Kidney (tissue), 14 donors: ENCODE measurements around the gene SGCD. TPM values are rescaled to one million over a fixed set of nuclear protein-coding genes. Genes with fewer than 3 reads are reported as not detected.

Experiments used
- DNase-seq, 5 donors: peaks; one replicate each; pipeline ENCODE4 v3.0.0-alpha.2; 2013 to 2020
- FAIRE-seq: peaks from 2 replicates; lab custom pipeline; 2012; peaks lifted over from hg19 to GRCh38; lab: Jason Lieb, UNC
- H3K27ac ChIP-seq, 2 donors: one replicate each; pipeline ENCODE4 v1.7.0; 2013; ENCODE audit warnings: low read depth in 2 of 2, low read length in 2 of 2, inconsistent platforms in 1 of 2
- H3K27me3 ChIP-seq: one replicate; pipeline ENCODE4 v1.7.1; 2013; ENCODE audit warnings: low read length, inconsistent platforms; ENCODE audit not compliant: control insufficient read depth, insufficient read depth
- H3K36me3 ChIP-seq, 3 donors: one replicate each; pipeline versions ENCODE4 v1.7.0 to v1.7.1; 2013; ENCODE audit warnings: low read length in 3 of 3, control low read depth in 1 of 3, inconsistent platforms in 1 of 3; ENCODE audit not compliant: insufficient read depth in 3 of 3, control insufficient read depth in 2 of 3
- H3K4me1 ChIP-seq, 3 donors: one replicate each; pipeline versions ENCODE4 v1.7.0 to v1.7.1; 2013; ENCODE audit warnings: low read length in 3 of 3, inconsistent platforms in 1 of 3, low read depth in 1 of 3; ENCODE audit not compliant: control insufficient read depth in 2 of 3, insufficient read depth in 2 of 3
- H3K4me3 ChIP-seq, 3 donors: one replicate each; pipeline versions ENCODE4 v1.7.0 to v1.8.1; 2013; ENCODE audit warnings: low read length in 3 of 3, control low read depth in 1 of 3, inconsistent platforms in 1 of 3
- H3K9ac ChIP-seq, 3 donors: one replicate each; pipeline versions ENCODE4 v1.7.0 to v1.7.1; 2013; ENCODE audit warnings: low read length in 3 of 3, control low read depth in 1 of 3, inconsistent platforms in 1 of 3
- H3K9me3 ChIP-seq, 3 donors: one replicate each; pipeline versions ENCODE4 v1.7.0 to v1.7.1; 2013; ENCODE audit warnings: low read length in 3 of 3, control low read depth in 1 of 3, inconsistent platforms in 1 of 3; ENCODE audit not compliant: control insufficient read depth in 2 of 3, insufficient read depth in 1 of 3
- intact Hi-C: fragments of 100-400 bp; cut with DNase I; formaldehyde crosslinking; loops from one replicate; pipeline ENCODE4 v1.11.1; 2022
- polyA plus RNA-seq: library from polyadenylated mRNA; stranded (reverse); fragments of 350-450 nt; fragmentation: Illumina TruSeq; extraction: RNeasy Lipid Tissue Mini Kit (QIAGEN cat#74804); gene quantifications from one replicate; pipeline ENCODE4 v1.2.3, GENCODE V29; 2014; ENCODE audit warnings: low read depth, low replicate concordance; ENCODE audit not compliant: insufficient read depth
- total RNA-seq: library from RNA; stranded (reverse); fragmentation: NEBNext Ultra II Directional; extraction: Animal tissue kit (Norgen Biotek cat#: 25700); gene quantifications from one replicate; pipeline ENCODE4 v1.2.1, GENCODE V29; 2021
- TF ChIP-seq, protein P1 (sequence below): IDR thresholded peaks from 3 replicates; pipeline ENCODE4 v1.5.1; 2012; ENCODE audit warnings: mild to moderate bottlenecking, moderate library complexity, borderline replicate concordance; ENCODE audit not compliant: insufficient read depth; ENCODE audit errors: extremely low read depth
- donor health status: control.
- donor health status: control.
- donor health status: control.
- donor health status: control.
- donor health status: control.
- donor health status: DM: yes; HTN: yes; CAD: no.
- donor health status: Normal renal cell carcinoma (clear cell type).

The SGCD gene
- total and polyA plus RNA-seq, 2 donors from 2014 or later = 0.99 to 2.7 TPM

DNA sequence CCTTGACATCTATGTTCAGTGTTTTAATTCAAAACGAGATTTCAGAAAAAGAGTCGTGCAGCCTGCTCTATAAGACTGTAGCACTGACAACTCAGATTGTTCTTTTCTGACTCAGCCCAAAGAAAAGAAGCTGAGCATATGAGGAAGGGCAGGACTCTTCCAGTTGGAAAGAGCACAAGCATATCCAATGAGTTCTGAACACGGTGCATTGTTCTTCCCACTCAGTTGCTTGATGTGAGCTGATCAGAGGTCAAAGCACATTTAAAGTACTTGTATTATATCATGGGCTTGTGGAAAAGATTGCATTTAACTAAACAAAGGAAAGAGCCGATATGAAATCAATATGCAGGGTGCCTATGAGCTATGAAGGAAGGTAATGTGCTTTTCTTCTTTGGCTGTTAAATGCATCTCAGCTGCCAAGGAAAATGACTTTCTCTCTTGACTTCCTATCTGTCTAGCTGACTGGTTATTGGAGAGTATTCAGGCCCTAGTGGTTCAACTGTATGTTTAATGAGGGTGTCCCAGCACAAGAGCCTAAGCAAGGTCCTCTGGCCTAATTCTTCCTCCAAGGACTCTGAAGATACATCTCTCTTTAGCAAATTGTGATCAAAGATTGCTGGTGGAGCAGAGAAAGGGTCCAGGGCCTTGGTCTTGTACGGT is 296.5 kb downstream of the SGCD start:
- Histone ChIP-seq H3K27me3 (no peaks in the 10 kb centered on the region), H3K36me3 (no peaks in the 10 kb centered on the region), H3K9me3 (no peaks in the 10 kb centered on the region), H3K4me1 (no peaks in the 10 kb centered on the region), H3K9ac (no peak overlapping the region), H3K4me3 (no peak overlapping the region), H3K27ac (no peak overlapping the region)
- TF ChIP-seq, protein P1, sequence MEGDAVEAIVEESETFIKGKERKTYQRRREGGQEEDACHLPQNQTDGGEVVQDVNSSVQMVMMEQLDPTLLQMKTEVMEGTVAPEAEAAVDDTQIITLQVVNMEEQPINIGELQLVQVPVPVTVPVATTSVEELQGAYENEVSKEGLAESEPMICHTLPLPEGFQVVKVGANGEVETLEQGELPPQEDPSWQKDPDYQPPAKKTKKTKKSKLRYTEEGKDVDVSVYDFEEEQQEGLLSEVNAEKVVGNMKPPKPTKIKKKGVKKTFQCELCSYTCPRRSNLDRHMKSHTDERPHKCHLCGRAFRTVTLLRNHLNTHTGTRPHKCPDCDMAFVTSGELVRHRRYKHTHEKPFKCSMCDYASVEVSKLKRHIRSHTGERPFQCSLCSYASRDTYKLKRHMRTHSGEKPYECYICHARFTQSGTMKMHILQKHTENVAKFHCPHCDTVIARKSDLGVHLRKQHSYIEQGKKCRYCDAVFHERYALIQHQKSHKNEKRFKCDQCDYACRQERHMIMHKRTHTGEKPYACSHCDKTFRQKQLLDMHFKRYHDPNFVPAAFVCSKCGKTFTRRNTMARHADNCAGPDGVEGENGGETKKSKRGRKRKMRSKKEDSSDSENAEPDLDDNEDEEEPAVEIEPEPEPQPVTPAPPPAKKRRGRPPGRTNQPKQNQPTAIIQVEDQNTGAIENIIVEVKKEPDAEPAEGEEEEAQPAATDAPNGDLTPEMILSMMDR = no peak
- intact Hi-C loops = no loop called here
- FAIRE-seq (no peak), DNase-seq (no peak)

DNA sequence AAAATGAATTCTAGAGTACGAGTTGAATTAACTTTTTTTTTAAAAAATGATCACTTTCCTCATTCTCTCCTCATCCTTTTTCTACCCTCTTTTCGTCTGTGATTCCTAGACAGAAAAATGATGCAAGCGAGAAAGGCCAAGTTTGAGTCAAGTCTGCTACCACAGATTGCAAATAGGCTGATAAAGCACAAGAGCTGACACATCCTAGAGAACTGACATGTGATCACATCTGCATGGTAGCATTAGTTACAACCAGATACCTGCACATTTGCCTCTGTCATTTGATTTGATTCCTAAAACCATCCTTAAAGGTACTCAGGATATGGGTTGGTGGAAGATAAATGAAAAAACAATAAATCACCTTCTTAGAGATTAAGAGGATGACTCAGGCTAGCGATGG is 297.7 kb downstream of the SGCD start:
- no peaks in the 10 kb centered on the region for H3K36me3 ChIP-seq
- intact Hi-C loops = no loop called here
- no peak for FAIRE-seq
- TF ChIP-seq, protein P1 = no peak
- DNase-seq = no peak
- no peak overlapping the region for H3K27ac ChIP-seq
- H3K9ac ChIP-seq = no peak overlapping the region
- H3K9me3 ChIP-seq = no peaks in the 10 kb centered on the region
- no peaks in the 10 kb centered on the region for H3K27me3 ChIP-seq
- H3K4me3 ChIP-seq = no peak overlapping the region
- H3K4me1 ChIP-seq = no peaks in the 10 kb centered on the region

DNA sequence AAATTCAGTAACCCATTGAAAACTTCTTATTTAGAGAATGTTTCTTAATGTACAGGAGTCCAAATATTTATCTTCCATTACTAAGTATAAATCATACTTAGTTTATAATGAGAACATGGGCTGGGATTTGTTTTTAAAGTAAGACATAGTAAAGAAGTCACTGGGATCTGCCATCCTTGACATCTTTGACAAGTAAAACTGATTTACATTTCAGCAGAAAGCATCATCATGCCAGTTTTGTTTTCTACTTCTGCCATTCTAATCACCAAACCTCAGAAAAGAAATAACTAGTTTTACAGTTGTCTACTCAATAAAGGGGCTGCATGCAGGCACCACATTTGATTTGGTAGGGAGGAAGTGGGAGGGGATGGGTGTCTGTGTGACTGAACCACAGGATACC is 301.5 kb downstream of the SGCD start:
- TF ChIP-seq, protein P1 = no peak
- Histone ChIP-seq H3K36me3 (no peaks in the 10 kb centered on the region), H3K9me3 (peaks cover 0 to 2% (median 0%) of the 10 kb centered on the region in 3 donors)

More for the DNA sequence above, 301.5 kb downstream of the SGCD start:
- no peak overlapping the region for H3K9ac ChIP-seq
- no peak for FAIRE-seq
- intact Hi-C loops = no loop called here
- no peak overlapping the region for H3K27ac ChIP-seq
- DNase-seq = no peak
- no peaks in the 10 kb centered on the region for H3K27me3 ChIP-seq
- no peak overlapping the region for H3K4me3 ChIP-seq
- H3K4me1 ChIP-seq = no peaks in the 10 kb centered on the region
